ENCODE measurements around the gene BICC1. TPM values are rescaled to one million over a fixed set of nuclear protein-coding genes. Genes with fewer than 3 reads are reported as not detected.

The BICC1 gene
- total RNA-seq, 1 donor from 2014 or later: 30.3 TPM

DNA sequence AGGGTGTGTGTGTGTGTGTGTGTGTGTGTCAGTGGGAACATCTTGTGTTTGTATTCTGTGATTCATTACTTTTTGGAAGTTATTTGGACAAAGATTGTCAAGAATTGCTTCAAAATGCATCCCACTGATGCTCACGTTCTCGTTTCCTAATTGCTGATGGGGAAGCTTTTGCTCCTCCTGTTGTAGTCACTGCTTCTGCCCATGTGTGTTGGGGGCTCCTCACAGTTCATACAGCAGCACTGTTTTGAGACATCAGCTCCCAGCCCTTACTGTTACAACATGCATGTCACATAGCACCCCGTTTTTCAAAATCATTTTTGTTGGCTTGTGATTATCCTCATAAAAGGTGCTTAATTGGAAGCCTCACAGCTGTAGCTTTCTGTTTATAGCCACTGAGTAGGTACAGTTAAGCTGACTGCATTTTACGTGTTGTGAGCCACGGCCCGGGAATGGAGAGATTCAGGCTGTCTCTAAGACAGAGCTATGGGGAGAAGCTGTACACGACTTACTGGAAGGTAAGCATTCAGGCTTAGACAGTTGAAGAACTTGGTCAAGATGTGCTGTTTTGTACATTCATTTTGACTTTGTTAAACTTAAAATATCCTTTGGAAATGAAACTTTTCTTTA is 87.4 kb downstream of the BICC1 start:
- DNase-seq: no peak

DNA sequence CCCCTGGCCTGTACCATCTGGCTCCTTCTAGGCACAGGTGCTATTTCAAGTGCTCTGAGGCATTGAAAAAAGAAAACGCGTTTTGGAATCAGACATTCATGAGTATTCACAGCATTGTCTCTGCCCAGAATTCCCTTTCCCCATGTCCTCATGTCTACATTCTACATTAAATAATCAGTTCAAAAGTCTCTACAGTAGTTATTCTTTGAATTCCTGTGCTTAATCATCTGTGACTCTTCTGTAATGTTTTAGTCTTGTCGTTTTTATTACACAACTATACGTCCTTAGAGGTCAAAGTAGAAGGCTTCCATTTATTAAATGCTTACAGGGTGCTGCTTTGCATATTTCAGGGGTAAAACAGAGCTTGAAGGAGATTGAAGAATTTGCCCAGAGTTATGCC is 95.7 kb downstream of the BICC1 start:
- no peak for DNase-seq

DNA sequence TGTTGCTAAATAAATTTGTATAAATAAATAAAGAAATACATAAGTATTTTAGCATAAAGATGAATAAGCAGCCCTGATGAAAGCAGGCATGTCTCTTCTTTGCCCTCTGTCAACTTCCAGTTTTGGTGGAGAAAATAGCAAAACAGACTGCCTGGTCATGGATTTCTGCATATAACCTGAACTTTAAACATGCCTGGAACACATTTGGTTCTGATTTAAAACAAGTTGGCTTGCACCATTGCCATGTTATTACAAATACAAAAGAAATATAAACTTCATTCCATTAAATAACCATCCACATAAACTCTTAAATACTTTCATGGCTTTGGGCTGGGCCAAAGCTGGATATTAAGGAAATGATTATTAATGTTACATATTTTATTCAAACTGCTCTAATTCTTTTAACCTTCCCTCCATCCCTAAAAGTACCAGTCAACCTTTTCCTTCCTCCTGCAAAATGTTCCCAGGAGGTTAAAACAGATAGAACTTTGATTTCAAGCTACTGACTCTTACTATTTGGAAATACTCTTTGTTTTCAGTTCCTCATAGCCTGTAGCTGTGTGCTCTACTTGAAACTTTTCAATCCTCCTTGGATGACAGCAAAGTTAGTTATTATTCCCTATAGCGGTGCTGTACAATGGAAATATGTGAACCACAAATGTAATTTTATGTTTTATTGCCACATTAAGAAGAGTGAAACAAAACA is 96.3 kb downstream of the BICC1 start:
- peak; percentile 31 for DNase-seq

DNA sequence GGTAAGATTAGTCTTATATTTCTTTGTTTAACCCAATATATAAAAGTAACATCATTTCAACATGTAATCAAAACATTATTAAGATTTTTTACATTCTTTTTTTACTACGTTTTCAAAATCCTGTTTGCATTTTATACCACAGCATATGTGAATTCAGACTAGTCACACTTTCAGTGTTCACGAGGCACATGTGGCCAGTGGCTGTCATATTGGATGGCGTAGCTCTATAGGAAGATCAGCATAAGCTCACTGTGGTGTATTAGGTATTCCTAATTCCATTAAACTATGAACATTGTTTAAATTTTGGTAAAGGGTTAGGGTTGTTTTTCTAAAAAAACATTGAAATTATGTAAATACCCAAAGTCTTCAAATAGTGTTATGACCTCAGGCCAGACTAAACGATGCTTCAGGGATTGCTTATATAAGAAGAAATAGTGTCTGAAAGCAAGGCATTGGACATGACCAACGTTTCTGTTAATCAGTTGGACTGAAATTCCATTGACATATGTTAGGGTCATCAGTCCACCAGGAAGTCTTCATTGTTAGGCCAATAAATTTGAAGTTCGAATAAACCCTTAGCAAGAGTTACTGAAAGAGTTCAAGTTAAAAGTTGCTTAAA is 97.0 kb downstream of the BICC1 start:
- DNase-seq: no peak

DNA sequence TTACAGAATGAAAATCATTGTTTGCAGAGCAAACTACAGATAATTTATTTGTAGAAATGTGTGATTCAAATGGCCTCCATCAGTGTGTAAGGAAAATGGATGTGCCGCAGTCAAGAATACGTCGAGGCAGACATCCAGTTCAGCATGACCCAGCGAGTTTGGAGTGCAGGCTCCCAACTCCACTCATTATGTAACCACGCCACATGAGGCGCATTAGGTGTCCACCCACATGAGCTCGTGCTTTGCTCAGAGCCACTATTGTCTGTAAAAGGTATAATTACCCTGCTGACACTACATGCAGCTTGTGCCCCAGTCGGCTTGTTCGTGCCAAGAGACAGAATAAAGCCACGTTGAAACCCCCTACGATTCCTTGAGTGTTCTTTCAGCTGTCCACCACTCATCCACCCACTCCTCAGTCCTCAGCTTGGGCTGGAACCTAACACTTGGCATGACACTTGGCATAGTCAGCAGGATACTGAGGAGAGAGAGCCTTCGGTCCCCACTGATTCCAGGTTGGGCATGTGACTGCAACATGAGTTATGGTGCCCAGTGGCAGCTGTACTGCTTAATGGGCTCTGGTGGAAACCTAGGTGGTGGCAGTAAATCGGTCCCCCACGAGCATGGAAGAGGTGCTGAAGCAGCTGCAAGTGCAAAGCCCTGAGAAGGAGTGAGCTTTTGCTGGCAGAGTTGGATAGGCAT is 102.7 kb downstream of the BICC1 start:
- DNase-seq: no peak

DNA sequence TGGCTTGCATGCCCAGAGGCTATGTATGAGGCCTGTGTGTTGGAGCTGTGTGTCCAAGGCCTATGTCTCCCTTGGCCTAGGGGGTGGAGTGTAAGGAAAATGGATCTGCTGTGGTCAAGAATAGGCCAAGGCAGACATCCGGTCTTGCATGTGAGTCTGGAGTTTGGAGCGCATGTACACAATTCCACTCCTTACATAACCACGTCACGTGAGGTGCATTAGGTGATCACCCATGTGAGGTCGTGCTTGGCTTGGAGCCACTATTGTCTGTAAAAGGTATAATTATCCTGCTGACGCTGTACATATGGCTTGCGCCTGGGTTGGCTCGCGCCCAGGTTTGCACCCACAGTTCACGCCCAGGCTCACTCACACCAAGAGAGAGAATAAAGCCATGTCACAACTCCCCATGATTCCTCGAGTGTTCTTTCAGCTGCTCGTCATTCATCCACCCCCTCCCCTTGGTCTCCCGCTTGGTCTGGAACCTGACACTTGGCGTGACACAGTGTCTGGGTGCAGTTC is 105.5 kb downstream of the BICC1 start:
- DNase-seq: no peak

DNA sequence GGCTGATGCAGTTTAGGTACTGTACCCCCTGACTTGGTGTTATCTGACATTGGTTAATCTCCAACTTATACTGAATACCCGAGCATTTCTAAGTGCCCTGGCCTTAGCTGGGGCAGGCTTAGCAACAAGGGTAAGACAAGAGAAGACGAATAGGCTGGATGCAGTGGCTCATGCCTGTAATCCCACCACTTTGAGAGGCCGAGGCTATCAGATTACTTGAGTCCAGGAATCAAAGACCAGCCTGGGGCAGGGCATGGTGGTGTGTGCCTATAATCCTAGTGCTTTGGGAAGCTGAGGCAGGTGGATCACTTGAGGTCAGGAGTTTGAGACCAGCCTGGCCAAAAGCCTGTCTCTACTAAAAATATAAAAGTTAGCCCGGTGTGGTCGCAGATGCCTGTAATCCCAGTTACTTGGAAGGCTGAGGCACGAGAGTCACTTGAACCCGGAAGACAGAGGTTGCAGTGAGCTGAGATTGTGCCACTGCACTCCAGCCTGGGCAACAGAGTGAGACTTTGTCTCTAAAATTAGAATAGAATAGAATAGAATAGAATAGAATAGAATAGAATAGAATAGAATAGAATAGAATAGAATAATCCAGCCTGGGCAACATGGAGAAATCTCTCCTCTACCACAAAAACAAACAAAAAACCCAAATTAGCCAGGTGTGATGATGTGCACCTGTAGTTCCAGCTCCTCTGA is 108.9 kb downstream of the BICC1 start:
- no peak for DNase-seq

DNA sequence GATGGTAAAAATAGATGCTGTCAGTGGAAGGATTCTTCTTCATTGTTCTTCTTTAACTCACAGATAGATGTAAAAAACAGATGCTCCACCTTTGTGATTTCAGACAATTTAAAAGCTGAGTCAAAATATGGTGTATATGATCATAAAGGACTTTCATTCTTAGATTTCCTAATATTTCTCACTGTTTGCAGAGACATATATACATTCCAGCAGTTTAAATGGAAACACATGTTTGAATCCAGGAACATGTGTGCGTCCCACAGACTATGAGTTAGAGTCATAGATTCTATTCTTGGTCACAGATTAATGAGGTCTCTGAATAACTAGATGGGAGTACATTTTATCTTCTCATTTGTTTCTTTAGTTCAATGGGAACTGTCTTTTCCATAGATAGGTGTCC is 109.6 kb downstream of the BICC1 start:
- DNase-seq: peak; percentile 91

DNA sequence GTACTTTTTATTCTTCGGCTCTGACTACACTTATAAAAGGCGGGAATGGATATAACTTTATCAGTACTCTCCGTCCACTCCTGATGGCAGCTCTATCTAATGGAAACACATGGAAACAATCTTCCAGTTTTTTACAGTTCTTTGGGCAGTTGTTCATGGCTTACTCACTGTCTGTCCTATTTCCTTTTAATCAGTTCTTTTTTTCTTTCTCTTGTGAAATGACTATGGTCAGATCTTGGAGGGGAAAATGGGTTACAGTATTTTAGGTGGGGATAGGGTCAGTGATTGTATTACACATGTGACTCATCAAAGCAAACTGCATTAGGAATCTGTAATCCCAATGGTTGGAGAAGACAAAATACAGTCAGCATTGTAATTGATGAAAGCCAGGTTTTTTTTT is 112.4 kb downstream of the BICC1 start:
- DNase-seq: peak; percentile 52

DNA sequence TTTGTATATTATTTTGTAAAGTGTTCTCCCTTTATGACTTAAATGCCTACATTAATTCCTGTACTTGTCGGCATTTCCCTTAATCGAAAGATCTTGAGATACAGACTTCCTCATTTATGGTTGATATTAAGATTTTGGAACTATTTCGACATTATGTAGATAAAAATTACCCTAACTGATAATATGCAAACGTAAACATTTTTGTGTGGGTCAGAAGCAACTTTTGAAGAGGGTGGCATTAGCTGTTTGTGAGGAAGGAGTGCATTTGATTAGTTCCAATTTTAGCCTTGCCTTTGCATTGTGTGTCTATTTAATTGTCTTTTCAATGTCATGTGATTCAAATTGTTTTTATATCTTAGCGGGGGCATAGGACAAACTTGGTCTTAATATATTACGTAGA is 114.7 kb downstream of the BICC1 start:
- DNase-seq: no peak

DNA sequence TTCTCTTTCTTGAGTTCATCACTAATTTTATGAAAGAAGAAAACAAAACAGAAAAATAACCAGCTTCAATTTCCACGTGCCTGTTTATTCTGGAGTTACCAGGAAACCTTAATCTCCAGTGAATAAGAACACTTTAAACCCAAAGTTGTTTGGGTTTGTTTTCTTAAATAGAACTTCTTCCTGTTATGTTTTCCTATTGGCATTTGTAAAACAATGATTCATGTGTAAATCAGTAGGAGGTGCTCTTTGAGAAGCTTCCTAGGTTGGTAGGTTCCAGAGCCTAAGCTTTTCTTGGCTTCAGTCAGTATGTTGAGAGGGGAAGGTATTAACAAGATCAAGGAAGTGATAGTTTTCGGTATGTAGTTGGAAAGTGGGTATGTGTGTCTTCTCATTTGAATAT is 119.0 kb downstream of the BICC1 start:
- no peak for DNase-seq

DNA sequence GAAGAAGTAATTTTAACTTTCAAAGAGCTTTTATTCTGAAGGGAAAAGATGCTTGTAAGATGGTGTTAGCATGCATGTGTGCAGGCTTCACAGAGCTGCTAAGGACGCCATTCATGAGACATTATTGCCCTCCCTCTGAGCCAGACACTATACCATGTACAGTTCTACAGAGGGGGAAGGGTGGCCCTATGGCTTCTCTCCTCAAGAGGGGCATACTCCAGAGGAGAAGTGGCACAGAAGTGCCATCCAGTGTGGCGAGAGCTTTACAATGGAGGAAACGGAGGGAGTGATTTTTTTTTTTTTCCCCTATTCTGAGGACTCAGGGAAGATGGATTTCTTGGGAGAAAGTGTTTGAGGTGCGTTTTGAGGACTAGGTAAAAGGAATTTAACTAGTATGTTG is 119.5 kb downstream of the BICC1 start:
- no peak for DNase-seq

DNA sequence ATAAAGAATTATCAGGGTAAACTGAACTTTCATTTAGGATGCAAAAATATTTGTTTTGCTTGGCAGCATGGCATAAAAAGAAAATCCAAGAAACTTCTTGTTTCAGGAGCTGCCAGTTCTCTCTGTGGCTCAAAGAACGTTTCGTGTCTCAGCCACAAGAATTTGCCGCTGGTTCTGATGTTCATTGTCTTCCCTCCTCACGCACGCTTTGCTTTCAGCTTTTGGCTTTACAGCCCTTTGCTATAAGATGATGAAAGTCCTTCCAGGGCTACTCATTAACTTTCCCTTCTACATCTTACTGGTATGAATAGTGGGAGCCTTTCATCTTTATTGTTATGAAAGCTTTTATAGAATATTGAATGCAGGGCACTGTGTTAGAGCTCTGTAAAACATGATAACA is 124.7 kb downstream of the BICC1 start:
- peak; percentile 17 for DNase-seq

DNA sequence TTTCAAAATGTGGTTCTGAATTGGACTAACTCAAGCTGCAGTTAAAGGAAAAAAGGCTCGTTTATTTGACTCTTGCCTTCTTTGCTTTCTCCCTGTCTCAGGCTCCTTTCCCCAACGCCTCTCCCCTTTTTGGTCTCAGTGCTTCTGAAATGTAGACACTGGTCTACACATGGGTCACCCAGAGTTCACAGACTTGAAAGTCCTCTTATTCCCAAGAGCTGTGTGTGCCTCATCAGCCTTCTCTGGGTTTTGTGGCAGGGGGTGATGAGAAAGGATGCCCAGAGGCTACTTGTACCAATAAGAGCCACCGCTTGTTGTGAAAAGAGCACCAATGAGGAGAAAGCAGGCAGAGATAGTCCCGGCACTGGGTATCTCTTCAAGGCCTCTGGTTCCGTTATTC is 125.7 kb downstream of the BICC1 start:
- DNase-seq: no peak

DNA sequence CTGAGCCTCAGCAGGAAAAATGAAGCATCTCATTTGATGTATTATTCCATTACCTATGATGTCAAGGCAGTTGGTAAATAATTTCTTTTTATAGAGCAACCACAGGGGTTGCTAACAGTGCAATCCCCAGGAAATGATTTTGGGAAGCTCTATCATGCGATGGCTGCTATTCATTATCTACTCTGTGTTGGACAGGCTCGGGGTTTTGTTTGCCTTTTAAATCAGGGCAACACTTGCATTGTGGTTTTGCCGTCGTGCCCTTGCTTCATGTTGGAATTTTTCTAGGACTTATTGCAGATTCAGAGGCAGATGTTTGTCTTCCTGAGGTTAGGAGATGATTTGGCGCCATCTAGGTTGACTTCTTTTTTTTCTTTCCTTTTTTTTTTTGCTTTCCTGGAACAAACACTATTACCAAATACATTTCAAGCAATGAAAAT is 128.4 kb downstream of the BICC1 start:
- DNase-seq: peak; percentile 89

DNA sequence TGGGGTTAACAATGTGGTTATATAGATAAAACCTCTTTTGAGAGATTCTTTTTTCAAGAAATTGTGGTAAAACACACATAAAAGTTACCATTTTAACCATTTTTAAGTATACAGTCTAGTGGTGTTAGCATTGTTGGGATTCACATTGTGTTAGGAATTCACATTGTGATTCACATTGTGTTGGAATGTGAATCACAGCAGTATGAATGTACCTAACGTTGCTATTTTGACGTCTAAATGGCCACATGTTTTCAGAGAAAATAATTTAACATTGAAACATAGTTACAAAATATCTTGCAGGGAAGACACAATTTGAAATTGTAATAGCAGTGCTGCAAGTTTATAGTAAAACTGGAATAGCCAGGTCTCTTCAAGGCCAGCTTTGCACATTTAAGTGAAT is 129.0 kb downstream of the BICC1 start:
- DNase-seq: no peak

DNA sequence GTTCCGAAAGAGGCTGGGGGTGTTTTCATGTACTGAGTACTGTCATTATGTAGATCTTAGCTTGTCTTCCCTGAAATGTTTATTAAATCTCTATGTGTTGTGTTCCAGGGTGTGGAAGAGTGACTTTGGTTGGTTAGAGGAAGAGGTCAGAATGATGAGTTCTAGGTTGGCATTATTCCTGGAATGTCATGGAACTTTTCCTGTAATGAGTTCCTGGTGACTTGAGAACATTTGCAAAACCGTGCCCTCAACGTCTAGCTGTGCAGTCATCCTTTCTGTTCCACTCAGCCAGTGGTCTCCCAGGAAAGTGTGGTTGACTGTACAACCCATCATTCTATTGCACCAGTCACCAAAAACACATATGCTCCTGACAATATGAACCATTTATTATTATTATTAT is 129.6 kb downstream of the BICC1 start:
- DNase-seq: no peak

DNA sequence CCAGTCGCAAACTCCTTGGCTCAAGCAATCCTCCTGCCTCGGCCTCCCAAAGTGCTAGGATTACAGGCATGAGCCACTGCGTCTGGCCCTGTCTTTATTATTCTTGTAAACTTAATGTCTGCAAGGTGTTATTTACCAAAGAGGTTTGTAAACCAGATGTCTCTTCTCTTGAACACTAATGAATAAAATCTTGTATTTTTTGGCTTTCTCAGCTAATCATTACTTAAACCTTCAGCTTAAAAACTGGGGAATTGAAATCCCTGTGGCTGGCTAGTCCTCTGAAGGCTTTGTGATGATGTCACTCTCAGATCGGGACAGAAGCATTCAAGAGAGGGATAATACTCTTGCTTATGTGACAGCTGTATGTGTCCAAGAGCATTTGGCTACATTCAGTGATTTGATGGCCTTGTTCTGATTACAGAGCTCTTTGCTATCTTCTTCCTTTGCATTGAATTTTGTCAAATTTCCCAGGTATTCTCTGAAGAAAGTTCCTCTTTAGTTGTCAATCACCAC is 130.3 kb downstream of the BICC1 start:
- DNase-seq: no peak

DNA sequence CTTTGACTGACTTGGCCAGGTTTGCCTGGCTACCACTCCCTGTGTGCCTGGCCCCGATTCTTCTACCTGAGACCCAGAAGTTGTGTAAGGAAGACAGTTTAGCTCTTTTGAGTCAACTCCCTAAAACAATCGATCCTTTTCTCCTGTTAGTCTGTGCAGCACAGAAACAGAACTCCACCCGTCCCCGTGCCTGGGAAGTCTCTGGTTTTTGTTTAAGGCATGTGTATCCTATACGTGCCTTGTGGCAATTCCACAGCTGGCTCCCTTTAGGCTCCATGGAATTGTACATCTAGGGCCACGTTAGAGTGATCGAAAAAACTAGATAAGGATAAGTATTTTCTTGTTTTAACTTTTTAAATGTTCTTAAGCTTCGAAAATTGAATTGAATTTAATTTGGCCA is 131.6 kb downstream of the BICC1 start:
- no peak for DNase-seq

DNA sequence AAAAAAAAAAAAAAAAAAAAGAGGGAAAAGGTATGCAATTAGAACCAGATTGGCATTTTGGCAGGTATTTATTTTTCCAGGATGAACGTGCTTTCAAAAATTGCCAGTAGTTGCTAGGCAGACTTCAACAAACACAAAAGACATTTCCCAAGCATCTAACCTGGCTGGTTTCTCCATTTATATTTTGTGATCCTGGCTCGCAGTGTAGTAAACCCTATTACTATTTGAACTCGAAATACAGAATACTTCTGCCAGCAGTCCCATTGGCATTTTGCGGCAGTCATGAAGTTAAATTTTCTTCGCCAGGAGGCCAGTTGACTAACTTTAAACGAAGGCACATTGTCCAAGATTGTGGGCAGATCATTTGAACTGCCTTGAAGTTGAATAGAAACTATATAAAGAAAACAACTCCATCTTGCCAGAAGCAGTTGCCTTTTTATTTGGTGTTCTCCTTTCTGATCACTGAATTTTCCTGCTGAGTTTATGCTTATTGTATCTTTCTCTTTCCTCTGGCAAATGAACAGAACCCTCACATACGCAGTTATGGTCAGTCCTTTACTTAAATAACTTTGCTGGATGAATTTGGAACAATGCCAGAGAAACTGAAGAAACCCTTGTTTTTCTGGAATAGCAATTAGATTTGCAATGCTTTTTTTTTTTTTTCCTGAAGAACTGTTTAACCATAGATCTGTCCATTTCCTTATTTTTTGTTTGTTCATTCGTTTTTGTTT is 132.9 kb downstream of the BICC1 start:
- DNase-seq: no peak

DNA sequence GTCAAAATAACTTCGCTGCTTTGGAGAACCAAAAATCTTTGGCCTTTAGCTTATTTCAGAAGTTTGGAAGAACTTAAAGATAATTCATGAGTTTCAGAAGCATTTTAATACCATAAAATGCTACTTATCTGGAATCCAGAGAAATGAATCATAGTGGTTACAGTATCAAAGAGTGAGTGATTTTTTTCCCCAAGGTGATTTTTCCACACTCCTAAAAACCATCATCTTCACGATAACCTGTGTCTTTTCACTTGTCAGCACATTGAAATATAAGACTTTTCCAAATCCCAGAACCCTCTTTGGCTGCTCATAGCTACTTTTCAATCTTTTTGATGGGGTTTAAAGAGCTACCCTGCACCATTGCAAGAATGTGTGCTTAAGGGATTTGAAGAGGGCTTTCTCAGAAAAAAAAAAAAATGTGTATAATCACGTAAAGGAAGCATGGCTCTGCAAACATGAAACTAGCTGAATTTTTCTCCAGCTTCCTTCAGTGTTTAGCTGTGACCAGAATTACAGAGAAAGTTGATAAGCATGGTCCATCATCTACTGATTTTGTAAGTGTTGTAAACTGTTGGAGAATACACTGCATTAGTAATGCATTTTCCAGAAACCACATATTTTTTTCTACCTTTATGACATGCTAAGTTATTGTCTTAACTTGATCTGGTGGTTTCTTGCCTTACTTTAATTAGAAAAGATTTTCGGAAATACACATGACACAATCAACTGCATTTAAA is 134.9 kb downstream of the BICC1 start:
- DNase-seq: no peak
